Left lobe of liver (tissue), 2 donors: ENCODE results near the gene GTF3C5. TPM values are rescaled to one million over a fixed set of nuclear protein-coding genes. Genes with fewer than 3 reads are reported as not detected.
"Not testable (repeated sequence)": the region's sequence is repeated elsewhere in the genome, so short reads cannot be mapped to it uniquely, and the experiment has no call there.

Source experiments
- ATAC-seq: fragments of 200-7000 bp; cut with Tn5 transposase; one replicate; pipeline ENCODE4 v1.9.1; 2020; ENCODE audit warnings: mild to moderate bottlenecking, moderate library complexity
- DNase-seq: peaks from one replicate; pipeline ENCODE4 v3.0.0-alpha.2; 2020; ENCODE audit warnings: low spot score
- total RNA-seq: library from RNA; stranded (reverse); gene quantifications from one replicate; pipeline ENCODE4 v1.2.1, GENCODE V29; 2021
- donor health status: DM: no; HTN: no; CAD: no; lungs with moderate emphysema.
- donor health status: DM: no; HTN: yes; CAD: no.

Gene GTF3C5
- total RNA-seq, 1 donor from 2014 or later, result 24.6 TPM

DNA sequence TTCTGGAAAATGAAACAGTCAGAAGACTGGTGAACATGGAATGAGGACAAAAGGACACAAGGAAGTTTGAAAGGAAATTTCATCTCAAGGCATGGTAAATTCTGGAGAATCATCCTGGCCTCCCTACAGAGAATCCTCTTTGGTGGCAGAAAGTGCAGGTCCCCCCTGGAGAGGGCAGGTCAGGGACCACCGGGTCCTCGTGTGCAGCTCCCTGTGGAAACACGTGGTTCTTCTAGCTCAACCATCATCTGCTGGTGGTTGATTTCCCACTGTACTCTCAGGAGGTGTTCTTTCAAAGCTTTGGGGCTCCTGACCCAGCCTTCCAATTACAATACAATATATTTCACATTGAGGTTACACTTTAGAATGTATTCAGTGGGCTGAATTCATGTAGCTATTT is 2.6 kb upstream of the GTF3C5 start:
- DNase-seq (no peak), ATAC-seq (no peak)

DNA sequence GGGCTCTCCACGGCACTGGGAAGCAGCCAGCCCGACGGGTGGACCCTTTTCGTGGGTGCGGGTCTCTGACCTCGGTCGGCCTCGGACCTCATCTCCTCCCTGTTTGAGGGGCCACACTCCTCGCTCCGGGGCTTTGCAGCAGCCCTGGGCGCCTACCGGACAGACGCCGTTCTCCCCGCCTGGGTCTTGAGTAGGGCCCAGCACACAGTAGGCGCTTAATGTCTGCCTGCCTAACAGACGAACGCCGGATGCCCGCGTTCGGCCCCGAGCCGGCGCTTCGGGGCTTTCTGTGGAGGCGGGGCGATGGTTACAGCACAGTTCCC is 842 bp upstream of the GTF3C5 start:
- DNase-seq, result no peak
- ATAC-seq, result peak; percentile 5

- ATAC-seq (no peak), DNase-seq (no peak)
Measured at GRCh38 chr9:133031130-133031422, 279 bp downstream of the GTF3C5 start.

DNA sequence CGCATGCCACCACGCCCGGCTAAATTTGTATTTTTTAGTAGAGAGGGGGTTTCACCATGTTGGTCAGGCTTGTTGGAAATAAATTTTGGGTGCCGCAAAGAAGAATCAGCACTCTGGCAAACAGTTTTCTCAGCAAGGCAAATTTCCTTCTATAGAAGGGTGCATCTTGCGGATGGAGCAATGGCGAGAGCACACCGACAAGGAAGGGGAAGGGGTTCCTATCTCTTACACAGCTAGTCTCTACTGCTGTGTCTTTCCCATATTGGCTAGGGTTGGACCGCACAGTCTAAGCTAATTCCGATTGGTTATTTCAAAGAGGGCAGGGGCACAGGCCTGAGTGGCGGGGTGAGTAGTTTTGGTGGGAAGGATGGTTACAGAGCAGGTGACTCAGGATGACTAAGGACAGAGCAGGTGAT is 707 bp downstream of the GTF3C5 start:
- ATAC-seq, result no peak
- DNase-seq, result no peak

GRCh38 chr9:133032171-133032570 is 1.4 kb downstream of the GTF3C5 start:
- ATAC-seq (no peak), DNase-seq (no peak)

GRCh38 chr9:133035669-133036068 is 4.9 kb downstream of the GTF3C5 start:
- ATAC-seq, result no peak

DNA sequence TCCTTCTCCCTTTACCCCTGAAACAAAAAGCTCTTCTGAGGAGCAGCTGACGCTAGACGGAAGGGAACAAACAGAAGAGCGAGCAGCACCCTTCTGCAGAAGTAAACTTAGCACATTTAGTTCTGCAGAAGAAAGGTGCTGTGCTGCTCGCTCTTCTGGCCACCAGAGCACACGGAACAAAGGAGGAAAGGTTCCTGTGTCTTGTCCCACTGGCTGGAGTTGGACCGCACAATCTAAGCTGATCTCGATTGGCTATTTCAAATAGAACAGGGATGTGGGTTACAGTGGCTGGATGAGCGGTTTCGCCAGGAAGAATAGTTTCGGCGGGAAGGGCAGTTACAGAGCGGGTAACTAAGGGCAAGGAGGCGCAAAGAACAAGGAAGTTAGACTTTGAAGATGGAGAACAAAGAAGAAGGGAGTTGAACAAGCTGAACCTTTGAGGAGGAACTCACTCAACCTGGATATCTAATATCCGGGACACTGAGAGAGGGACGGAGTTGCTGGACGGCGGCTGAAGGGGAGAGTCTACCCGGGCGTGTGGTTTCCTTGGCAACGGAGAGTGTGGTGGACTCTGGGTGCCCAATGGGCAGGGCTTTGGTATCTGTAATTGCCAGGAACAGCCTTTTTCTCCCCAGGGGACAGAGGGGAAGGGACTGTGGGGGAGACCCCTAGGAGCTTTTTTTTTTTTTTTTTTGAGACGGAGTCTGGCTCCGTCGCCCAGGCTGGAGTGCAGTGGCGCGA is 7.1 kb downstream of the GTF3C5 start:
- DNase-seq (no peak), ATAC-seq (no peak)

More at GRCh38 chr9:133035669-133036068, 4.9 kb downstream of the GTF3C5 start:
- no peak for DNase-seq

DNA sequence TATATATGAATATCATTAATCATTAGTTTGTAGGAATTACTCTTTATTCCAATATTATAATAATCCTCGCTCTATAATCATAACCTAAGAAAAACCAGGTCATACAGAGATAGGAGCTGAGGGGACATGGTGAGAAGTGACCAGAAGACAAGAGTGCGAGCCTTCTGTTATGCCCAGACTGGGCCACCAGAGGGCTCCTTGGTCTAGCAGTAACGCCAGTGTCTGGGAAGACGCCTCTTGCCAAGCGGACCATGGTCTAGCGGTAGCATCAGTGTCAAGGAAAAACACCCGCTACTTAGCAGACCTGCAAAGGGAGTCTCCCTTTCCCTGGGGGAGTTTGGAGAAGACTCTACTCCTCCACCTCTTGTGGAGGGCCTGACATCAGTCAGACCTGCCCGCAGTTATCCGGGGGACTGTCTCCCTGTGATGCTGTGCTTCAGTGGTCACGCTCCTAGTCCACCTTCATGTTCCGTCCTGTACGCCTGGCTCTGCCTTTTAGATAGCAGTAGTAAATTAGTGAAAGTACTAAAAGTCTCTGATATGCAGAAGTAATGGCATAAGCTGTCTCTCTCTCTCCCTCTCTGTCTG is 10.2 kb downstream of the GTF3C5 start:
- ATAC-seq, DNase-seq: not testable (repeated sequence)

DNA sequence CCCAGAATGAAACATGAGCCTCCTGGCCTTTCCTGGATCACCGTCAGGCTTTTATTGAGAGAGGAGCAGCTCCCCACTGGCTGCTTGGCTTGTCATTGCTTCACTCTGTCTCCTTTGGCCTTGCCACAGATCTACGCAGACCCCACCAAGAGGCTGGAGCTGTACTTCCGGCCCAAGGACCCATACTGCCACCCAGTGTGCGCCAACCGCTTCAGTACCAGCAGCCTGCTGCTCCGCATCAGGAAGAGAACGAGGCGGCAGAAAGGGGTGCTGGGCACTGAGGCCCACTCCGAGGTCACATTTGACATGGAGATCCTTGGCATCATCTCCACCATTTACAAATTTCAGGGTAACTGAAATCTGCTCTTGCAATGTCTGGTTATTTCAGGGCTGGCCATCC is 11.2 kb downstream of the GTF3C5 start:
- DNase-seq (no peak), ATAC-seq (no peak)

GRCh38 chr9:133042676-133043075 is 11.9 kb downstream of the GTF3C5 start:
- ATAC-seq, result no peak
- DNase-seq, result no peak

DNA sequence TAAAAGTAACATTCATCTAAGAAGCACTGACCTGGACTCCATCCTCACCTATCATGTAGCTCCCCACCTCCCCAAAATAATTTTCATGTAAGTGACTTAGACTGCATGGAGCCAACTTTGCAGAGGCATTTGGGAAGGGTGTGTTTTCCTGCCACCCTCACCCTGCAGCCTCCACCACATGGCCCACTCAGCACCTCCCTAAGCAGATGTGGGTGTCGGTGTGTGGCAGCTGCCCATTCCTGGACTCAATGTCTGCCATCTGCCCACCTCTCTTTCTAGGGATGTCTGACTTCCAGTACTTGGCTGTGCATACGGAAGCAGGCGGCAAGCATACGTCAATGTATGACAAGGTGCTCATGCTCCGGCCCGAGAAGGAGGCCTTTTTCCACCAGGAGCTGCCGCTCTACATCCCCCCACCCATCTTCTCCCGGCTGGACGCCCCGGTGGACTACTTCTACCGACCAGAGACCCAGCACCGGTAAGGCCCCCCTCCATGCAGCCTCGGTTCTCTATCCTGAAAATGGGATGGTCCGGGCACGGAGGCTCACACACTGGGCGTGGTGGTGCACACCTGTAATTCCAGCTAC is 12.7 kb downstream of the GTF3C5 start:
- DNase-seq (no peak), ATAC-seq (no peak)

GRCh38 chr9:133044125-133044524 is 13.3 kb downstream of the GTF3C5 start:
- ATAC-seq (no peak), DNase-seq (no peak)

GRCh38 chr9:133044661-133045060 is 13.9 kb downstream of the GTF3C5 start:
- DNase-seq, result no peak
- no peak for ATAC-seq

GRCh38 chr9:133045132-133045531 is 14.3 kb downstream of the GTF3C5 start:
- DNase-seq (no peak), ATAC-seq (no peak)

- ATAC-seq, result peak; percentile 22
- no peak for DNase-seq
Measured at GRCh38 chr9:133046196-133046899, 15.6 kb downstream of the GTF3C5 start.

DNA sequence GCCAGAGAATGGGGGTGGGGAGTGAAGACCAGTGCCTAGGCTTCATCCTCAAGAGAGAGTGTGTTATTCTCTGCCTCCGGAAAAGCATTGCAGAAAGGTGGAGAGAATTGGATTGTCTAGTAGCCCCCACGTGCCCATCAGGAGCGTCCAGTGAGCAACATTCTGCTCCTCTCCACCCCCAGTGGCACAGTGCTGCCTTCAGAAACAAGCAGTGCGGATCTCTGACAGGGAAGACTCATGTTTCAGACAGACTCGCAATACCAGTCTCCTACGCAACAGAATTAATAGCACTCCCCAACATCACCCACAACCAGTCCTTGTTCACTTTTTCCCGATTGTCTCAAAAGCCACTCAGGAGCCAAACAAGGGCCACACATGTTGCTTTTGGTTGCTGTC is 16.1 kb downstream of the GTF3C5 start:
- DNase-seq (no peak), ATAC-seq (no peak)

- DNase-seq (no peak), ATAC-seq (peak; percentile 76)
Measured at GRCh38 chr9:133048595-133048994, 17.8 kb downstream of the GTF3C5 start.

DNA sequence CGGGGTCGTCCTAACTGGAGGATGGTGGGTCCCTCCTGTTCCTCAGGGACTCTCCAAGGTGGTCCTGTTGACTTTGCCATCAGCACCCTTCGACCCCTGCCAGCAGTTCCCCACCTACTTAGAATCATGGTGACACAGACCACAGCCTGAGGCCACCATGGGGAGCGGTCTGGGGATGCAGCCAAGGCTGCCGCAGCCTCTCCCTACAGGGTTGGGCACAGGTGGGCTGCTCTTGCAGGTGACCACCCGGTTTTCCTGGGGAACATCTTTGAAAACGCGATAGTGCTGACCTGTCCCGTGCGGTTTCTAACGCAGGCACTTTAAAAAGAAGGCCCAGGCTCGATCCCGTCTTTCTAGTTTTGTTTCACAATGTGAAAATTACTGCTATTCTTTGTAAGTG is 18.2 kb downstream of the GTF3C5 start:
- DNase-seq (no peak), ATAC-seq (no peak)

- no peak for DNase-seq
- ATAC-seq, result no peak
Measured at GRCh38 chr9:133050142-133050541, 19.3 kb downstream of the GTF3C5 start.

- DNase-seq, result no peak
- no peak for ATAC-seq
Measured at GRCh38 chr9:133050781-133051180, 20.0 kb downstream of the GTF3C5 start.

DNA sequence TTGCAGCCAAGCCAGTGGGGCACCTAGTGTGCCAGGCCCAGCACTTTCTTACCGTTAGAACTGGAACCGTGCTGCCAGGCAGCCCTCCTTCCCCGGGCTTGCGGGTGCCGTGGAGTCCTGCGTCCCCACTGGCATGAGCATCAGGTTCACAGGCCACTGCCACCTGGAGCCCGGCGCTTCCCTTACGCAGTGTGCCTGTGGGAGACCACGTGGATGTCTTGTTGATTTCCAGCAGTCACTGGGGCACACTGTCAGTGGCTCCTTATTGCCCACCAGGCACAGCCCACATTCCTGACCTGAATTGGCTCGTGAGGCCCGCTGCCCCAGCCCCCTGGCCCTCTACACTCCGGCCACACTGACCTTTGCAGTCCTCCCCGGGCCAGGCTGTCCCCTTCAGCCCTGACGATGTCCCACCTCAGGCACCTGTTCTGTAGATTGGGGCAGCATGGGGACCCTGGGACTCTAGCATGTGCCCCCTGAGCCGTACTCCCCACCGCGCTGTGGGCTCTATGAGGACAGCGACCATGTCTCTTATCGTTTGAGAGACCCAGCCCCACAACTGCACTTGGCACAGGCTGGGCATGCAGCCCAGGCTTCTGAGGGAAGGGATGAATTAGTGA is 20.6 kb downstream of the GTF3C5 start:
- no peak for ATAC-seq

More for the DNA sequence above, 20.6 kb downstream of the GTF3C5 start:
- no peak for DNase-seq
